Measurements from ENCODE around the gene C22orf39.
"Not testable (repeated sequence)": the region's sequence is repeated elsewhere in the genome, so short reads cannot be mapped to it uniquely, and the experiment has no call there.

The C22orf39 gene

GRCh38 chr22:19450363-19451175 is 3.1 kb upstream of the C22orf39 start:
- no peak for DNase-seq

GRCh38 chr22:19449422-19449767 is 1.9 kb upstream of the C22orf39 start:
- no peak for DNase-seq

GRCh38 chr22:19448739-19449421 is 1.4 kb upstream of the C22orf39 start:
- DNase-seq = no peak

- DNase-seq = no peak
Measured at GRCh38 chr22:19448076-19448607, 631 bp upstream of the C22orf39 start.

GRCh38 chr22:19446603-19447329 is 745 bp downstream of the C22orf39 start:
- DNase-seq = no peak

- not testable (repeated sequence) for DNase-seq
Measured at GRCh38 chr22:19445279-19445982, 2.1 kb downstream of the C22orf39 start.

GRCh38 chr22:19443544-19444211 is 3.8 kb downstream of the C22orf39 start:
- DNase-seq = no peak

- no peak for DNase-seq
Measured at GRCh38 chr22:19442166-19442565, 5.3 kb downstream of the C22orf39 start.

- DNase-seq = no peak
Measured at GRCh38 chr22:19440411-19441195, 6.9 kb downstream of the C22orf39 start.

GRCh38 chr22:19438298-19438697 is 9.2 kb downstream of the C22orf39 start:
- no peak for DNase-seq

- not testable (repeated sequence) for DNase-seq
Measured at GRCh38 chr22:19436444-19437161, 10.9 kb downstream of the C22orf39 start.

- DNase-seq = no peak
Measured at GRCh38 chr22:19434829-19435580, 12.5 kb downstream of the C22orf39 start.

GRCh38 chr22:19434401-19434800 is 13.1 kb downstream of the C22orf39 start:
- DNase-seq = no peak

- DNase-seq = peak; percentile 95
Measured at GRCh38 chr22:19432133-19432851, 15.2 kb downstream of the C22orf39 start, which contains the start of gene MRPL40. MRPL40 (plus strand) TSS chr22:19432545; CDS start chr22:19432555, 10 bp downstream.

GRCh38 chr22:19431649-19432132 is 15.8 kb downstream of the C22orf39 start, which contains the start of gene HIRA:
HIRA (minus strand) TSS chr22:19431733; CDS start chr22:19431476, 257 bp downstream.
- peak; percentile 81 for DNase-seq

- peak; percentile 8 for DNase-seq
Measured at GRCh38 chr22:19430890-19431541, 16.5 kb downstream of the C22orf39 start.

GRCh38 chr22:19429950-19430889 is 17.3 kb downstream of the C22orf39 start:
- DNase-seq = peak; percentile 16

Measured in COR-L47 (cell line).